Muscle layer of duodenum (tissue), 2 donors: ENCODE results near the gene ODF2L.
"Not testable (repeated sequence)": the region's sequence is repeated elsewhere in the genome, so short reads cannot be mapped to it uniquely, and the experiment has no call there.

Experiments used
- H3K27ac ChIP-seq: one replicate; pipeline ENCODE4 v1.7.0; 2013; ENCODE audit warnings: mild to moderate bottlenecking, low read length
- H3K27me3 ChIP-seq: one replicate; pipeline ENCODE4 v1.7.0; 2013; ENCODE audit warnings: low read depth, mild to moderate bottlenecking, control low read depth, low read length
- H3K36me3 ChIP-seq, 2 donors: one replicate each; pipeline ENCODE4 v1.7.0; 2013; ENCODE audit warnings: low read length in 2 of 2, control low read depth in 1 of 2, mild to moderate bottlenecking in 1 of 2; ENCODE audit not compliant: insufficient read depth in 2 of 2, control insufficient read depth in 1 of 2
- H3K4me1 ChIP-seq, 2 donors: one replicate each; pipeline ENCODE4 v1.7.0; 2013; ENCODE audit warnings: low read length in 2 of 2, mild to moderate bottlenecking in 2 of 2, control low read depth in 1 of 2, moderate library complexity in 1 of 2; ENCODE audit not compliant: insufficient read depth in 2 of 2, control insufficient read depth in 1 of 2
- H3K4me3 ChIP-seq, 2 donors: one replicate each; pipeline ENCODE4 v1.7.0; 2013; ENCODE audit warnings: low read length in 2 of 2, low read depth in 1 of 2, mild to moderate bottlenecking in 1 of 2
- H3K9me3 ChIP-seq, 2 donors: one replicate each; pipeline ENCODE4 v1.7.0; 2013; ENCODE audit warnings: low read length in 2 of 2, control low read depth in 1 of 2, mild to moderate bottlenecking in 1 of 2; ENCODE audit not compliant: control insufficient read depth in 1 of 2
- donor health status: healthy.

Gene ODF2L

DNA sequence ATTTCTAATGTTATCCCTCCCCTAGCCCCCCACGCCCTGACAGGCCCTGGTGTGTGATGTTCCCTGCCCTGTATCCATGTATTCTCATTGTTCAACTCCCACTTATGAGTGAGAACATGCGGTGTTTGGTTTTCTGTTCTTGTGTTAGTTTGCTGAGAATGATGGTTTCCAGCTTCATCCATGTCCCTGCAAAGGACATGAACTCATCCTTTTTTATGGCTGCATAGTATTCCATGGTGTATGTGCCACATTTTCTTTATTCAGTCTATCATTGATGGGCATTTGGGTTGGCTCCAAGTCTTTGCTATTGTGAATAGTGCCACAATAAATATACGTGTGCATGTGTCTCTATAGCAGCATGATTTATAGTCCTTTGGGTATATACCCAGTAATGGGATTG is 45.9 kb downstream of the ODF2L start:
- H3K9me3 ChIP-seq, result not testable (repeated sequence)
- peaks cover 14 to 19% of the 10 kb centered on the region in 2 donors for H3K36me3 ChIP-seq

DNA sequence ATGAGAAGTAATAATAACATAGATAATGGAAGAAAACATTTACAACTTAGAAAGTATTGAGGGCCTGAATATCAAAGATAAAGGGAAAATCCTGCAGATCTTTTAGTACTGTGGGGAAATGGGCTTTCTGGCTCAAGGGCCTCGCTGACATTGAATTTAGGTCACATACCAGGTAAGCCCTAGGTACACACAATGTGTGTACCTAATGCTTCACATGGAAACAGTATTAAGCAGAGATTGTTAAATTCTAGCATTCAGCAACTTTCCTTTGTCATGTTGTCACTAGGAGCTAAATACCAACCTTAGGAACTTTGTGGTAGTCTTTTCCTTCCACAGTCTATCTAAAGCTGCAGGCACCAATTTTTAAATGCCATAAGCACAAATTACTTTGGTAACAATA is 49.7 kb downstream of the ODF2L start:
- Histone ChIP-seq H3K27ac (no peak overlapping the region), H3K9me3 (peaks cover 0 to 2% of the 10 kb centered on the region in 2 donors), H3K4me3 (no peak overlapping the region), H3K36me3 (no peaks in the 10 kb centered on the region), H3K27me3 (no peaks in the 10 kb centered on the region), H3K4me1 (no peaks in the 10 kb centered on the region)

More for the DNA sequence above, 45.9 kb downstream of the ODF2L start:
- not testable (repeated sequence) for H3K4me3 ChIP-seq, H3K4me1 ChIP-seq, H3K27ac ChIP-seq, H3K27me3 ChIP-seq

DNA sequence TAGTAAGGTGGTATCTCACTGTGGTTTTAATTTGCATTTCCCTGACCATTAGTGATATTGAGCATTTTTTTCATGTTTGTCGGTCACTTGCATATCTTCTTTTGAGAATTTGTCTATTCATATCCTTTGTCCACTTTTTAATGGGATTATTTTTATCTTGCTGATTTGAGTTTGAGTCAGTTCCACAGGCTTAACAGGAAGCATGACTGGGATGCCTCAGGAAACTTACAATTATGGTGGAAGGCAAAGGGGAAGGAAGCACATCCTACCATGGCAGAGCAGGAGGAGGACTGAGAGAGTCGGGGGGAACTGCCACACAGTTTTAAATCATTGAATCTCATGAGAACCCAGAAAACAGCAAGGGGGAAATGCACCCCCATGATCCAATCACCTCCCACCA is 51.1 kb downstream of the ODF2L start:
- H3K9me3 ChIP-seq, result peaks cover 0 to 2% of the 10 kb centered on the region in 2 donors
- H3K36me3 ChIP-seq, result no peaks in the 10 kb centered on the region
- no peaks in the 10 kb centered on the region for H3K27me3 ChIP-seq
- no peak overlapping the region for H3K27ac ChIP-seq
- no peaks in the 10 kb centered on the region for H3K4me1 ChIP-seq
- H3K4me3 ChIP-seq, result no peak overlapping the region

DNA sequence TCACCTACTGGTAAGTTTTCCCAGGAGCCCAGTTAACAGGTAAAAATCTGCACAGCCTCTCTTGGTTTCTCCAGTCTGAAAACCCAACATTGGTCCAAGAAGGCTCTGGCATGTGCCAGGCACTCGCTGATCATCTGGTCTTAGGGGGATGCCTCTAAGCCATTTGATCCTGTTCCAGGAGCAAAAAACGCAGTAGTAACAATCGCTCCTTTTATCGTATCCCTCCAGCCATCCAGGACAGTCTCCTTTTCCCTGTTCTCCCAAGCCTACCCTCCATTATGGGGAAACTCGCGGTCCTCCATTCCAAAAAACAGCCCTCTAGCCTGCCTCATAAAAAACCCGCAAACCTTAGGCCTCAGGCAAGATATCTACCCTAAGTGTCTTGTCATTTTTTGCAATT is 56.2 kb downstream of the ODF2L start:
- no peaks in the 10 kb centered on the region for H3K36me3 ChIP-seq
- no peaks in the 10 kb centered on the region for H3K4me1 ChIP-seq
- H3K9me3 ChIP-seq, result peaks cover 0 to 2% of the 10 kb centered on the region in 2 donors
- no peak overlapping the region for H3K27ac ChIP-seq
- H3K4me3 ChIP-seq, result no peak overlapping the region
- no peaks in the 10 kb centered on the region for H3K27me3 ChIP-seq

DNA sequence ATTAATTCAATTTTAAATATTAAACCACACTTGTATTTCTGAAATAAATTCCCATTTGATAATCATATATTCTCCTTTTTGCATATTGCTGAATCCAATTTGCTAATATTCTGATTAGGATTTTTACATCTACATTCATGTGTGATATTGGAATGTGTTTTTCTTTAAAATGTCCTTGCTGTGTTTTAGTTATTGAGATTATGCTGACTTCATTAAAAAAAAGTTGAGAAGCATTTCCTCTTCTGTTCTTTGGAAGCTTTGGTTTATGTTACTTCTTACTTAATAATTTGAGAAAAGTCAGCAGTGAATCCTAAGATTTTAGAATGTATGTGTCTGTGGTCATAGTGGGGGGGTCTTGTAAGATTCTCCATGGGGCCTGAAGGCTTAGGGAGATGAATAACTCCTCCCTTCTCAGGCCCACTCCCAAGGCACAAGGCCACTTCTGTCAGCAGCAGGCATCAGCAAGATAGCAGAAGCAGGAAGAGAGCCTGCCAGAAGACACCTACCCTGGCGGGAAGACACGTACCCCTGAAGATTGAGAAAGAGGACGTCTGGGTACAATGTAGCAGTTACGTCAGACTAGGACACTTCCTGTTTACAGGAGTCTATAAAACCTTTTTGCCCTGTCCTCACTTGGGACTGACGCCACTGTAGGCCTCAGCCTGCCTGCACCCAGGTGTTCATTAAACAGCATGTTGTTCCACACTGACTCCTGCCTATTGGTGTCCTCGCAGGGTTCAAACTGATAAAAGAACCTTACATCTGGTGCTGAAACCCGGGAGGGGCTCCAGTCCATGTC is 56.9 kb downstream of the ODF2L start:
- Histone ChIP-seq H3K4me1 (no peaks in the 10 kb centered on the region), H3K9me3 (no peaks in the 10 kb centered on the region), H3K27ac (no peak overlapping the region), H3K4me3 (no peak overlapping the region), H3K27me3 (no peaks in the 10 kb centered on the region), H3K36me3 (no peaks in the 10 kb centered on the region)

DNA sequence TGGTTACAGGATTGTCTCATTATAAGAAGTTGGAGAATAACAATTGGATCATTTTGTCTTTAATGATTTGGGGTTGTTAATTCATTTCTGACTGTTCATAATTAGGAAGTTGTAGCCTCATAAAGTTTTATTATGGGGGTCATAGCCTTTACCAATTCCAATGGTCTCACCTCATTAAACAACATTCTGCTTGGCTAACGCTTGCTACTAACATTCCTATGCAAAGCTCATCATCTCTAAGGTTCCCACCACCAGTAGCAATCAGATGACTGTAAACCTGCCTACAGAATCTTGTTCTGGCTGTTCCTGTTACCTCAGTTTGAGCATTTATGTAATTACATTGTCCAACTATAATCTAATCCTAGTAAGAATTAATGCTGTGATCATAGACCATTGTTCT is 60.2 kb downstream of the ODF2L start:
- Histone ChIP-seq H3K9me3 (no peaks in the 10 kb centered on the region), H3K27me3 (no peaks in the 10 kb centered on the region), H3K36me3 (no peaks in the 10 kb centered on the region), H3K4me3 (no peak overlapping the region), H3K4me1 (no peaks in the 10 kb centered on the region), H3K27ac (no peak overlapping the region)

DNA sequence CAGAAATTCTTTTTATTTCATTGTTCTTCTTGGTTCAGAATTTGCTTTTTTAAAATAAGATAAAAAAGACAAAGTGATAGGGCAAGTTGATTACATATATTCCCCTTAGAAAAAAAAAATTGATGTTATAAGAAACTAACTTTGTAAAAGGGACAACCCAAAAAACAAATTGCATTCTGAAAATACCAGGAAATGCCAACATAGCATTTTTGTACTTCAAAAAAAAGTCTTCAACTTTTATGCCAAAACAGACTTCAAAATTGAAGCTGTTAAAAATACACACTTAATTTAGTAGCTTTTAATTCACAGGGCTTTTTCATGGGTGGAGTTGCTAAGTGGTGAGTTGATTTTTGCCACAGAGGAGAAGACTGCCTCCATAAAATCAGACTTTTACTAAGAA is 70.9 kb downstream of the ODF2L start:
- no peak overlapping the region for H3K27ac ChIP-seq

DNA sequence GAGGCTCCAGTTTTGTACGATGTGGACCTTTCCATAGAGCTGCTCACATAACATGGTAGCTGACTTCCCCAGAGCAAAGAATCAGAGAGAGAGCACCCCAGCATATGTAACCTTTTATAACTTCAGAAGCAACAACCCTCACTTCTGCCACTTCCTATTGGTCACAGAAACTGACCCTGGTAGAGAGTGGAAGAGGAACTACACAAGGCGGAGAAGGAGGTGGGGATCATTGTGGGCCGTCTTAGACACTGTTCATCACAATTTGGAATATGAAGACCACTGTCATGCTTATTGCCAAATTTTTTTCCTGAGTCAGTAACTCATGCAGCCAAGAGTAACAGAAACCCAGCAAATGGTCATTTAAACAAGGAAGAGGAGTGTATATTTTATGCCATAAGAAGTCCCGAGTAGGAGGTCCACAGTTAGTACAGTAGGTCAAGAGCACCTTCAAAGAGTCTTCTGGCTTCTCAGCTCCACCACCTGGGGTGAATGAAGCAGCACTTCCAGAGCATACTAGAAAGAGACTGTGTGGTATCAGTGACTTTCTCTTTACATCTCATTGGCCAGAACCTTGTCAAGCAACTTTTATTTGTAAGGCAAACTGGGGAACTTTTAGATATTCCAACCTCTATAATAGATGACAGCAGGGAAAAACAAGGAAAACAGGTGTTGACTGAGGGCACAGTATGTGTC is 71.8 kb downstream of the ODF2L start:
- Histone ChIP-seq H3K4me1 (no peaks in the 10 kb centered on the region), H3K4me3 (no peak overlapping the region), H3K27me3 (no peaks in the 10 kb centered on the region), H3K36me3 (no peaks in the 10 kb centered on the region), H3K27ac (no peak overlapping the region), H3K9me3 (no peaks in the 10 kb centered on the region)

More for the DNA sequence above, 70.9 kb downstream of the ODF2L start:
- no peaks in the 10 kb centered on the region for H3K9me3 ChIP-seq
- no peak overlapping the region for H3K4me3 ChIP-seq
- H3K36me3 ChIP-seq, result no peaks in the 10 kb centered on the region
- no peaks in the 10 kb centered on the region for H3K27me3 ChIP-seq
- no peaks in the 10 kb centered on the region for H3K4me1 ChIP-seq

DNA sequence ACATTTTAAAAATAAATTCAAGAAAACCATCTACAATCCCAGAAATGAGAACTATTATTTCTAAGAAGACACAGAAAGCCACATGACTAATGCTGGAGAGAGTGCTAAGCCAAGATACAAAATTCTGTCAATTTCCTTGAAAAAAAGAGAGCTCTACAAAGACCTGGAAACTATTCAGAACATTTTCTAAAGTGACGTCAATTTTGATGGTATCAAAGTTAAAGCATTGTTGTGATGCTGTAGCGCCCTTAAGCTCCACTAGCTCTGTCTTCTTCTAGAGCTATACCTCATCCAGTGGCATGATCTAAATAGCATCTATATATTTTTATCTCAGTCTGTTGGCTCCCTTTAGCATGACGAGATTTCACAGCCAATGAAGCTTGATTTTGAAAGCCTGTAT is 73.9 kb downstream of the ODF2L start:
- no peaks in the 10 kb centered on the region for H3K4me1 ChIP-seq
- H3K4me3 ChIP-seq, result no peak overlapping the region
- no peaks in the 10 kb centered on the region for H3K27me3 ChIP-seq
- H3K9me3 ChIP-seq, result no peaks in the 10 kb centered on the region
- no peaks in the 10 kb centered on the region for H3K36me3 ChIP-seq
- no peak overlapping the region for H3K27ac ChIP-seq

DNA sequence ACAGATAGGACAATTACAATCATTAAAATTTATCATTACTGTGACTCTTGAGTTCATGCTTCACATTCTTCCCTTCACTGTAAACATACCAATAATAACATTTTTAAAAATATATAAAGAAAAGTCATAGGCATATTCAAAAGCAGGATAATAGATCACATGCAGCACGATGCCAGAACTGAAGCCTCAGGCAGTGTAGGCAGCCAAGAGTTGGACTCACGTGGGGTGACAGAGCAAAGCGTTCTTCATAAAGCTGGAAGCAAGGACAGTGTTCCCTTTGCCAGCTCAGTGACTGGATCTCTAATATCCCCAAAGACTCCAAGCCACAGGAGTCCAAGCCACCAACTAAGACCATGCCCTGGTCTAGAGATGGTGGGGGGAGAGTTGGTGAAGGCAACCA is 77.7 kb downstream of the ODF2L start:
- Histone ChIP-seq H3K27ac (no peak overlapping the region), H3K27me3 (no peaks in the 10 kb centered on the region), H3K4me1 (no peaks in the 10 kb centered on the region), H3K36me3 (no peaks in the 10 kb centered on the region), H3K4me3 (no peak overlapping the region), H3K9me3 (no peaks in the 10 kb centered on the region)

DNA sequence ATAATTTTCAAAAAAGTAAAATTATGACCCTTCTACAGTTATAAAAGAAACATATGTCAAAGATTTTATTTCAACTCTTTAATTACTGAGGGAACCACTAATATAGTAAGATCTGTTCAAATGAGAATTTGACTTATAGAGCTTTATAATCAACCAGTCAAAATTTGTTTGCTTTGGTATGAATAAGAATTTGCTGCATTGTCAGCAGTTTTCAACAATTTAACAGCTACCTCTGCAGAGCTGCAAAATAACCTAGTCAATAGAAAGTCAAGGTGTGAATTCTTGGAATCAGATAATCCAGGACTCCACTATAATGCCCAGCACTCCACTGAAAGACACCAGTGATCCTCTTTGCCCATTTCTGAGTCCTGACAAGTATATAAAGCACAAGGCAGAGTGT is 78.2 kb downstream of the ODF2L start:
- Histone ChIP-seq H3K4me1 (no peaks in the 10 kb centered on the region), H3K27me3 (no peaks in the 10 kb centered on the region), H3K9me3 (no peaks in the 10 kb centered on the region), H3K4me3 (no peak overlapping the region), H3K27ac (no peak overlapping the region), H3K36me3 (no peaks in the 10 kb centered on the region)
